GM19438 (cell line): ENCODE results near the gene LARP1.

ENCODE experiments used
- ATAC-seq: cut with Tn5 transposase; IDR thresholded peaks from one replicate; pipeline ENCODE4 v1.9.1; 2021; ENCODE audit warnings: low read depth; ENCODE audit not compliant: unreplicated experiment

LARP1 gene

DNA sequence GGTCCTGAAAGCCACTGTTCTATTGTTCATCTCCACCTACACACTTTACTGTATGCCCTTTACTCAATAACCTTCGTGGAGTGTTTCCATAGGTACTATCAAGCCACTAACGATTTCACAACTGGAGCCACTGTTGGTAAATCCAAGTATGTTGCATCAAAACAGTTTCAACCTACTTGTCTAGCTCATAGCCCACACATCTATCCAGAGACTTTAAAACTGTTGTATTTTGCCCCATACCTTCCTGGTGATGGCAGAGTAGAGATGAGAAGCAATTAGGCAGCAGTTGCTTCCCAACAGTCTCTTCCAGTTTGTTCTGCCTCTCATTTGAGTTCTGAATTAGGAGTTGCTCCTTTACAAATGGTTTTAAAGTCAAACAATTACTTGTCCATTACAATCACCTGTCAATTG lies 94.6 kb downstream of the LARP1 start:
- no peak for ATAC-seq

DNA sequence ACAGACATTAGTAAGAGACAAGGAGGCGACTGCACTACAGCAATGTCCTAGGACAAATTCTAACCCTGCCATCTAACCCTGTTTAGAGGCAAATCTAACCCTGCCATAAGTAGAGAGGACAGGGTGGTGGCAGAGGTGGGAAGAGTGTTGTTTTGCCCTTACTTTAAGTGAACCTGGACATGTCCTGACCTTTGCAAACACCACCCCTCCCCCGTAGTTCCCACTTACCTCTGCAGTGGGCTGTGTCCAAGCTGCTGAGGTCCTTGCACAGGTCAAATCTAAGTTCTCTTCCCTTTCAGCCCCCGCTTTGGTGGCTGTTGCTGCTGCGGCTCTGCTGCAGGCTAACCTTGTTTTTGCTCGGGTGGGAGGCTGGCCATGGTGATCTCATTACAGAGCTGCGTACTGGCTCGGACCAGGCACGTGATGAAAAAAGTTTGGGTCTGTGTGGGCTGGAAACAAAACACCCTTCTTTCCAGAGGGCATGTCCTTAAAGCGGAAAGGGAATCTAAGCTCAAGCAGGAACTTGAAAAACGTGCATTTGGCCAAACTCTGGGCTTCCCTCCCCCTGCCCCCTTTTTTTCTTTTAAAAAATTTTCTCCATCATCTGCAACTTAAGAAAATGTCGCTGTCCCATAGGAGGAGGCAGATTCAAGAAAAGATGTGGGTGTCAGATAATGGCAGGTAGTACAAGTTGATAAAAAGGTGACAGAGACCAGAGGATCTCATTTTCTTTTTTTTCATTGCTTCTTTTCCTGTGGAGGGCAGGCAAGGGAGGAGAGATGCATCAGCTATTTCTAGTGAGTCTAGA lies 95.3 kb downstream of the LARP1 start, which contains the start of gene FAXDC2:
TSS of gene FAXDC2 (minus strand) at position 349 of the 808 bp plus-strand sequence. CDS start 12,425 bp downstream, outside the sequence.
- no peak for ATAC-seq

DNA sequence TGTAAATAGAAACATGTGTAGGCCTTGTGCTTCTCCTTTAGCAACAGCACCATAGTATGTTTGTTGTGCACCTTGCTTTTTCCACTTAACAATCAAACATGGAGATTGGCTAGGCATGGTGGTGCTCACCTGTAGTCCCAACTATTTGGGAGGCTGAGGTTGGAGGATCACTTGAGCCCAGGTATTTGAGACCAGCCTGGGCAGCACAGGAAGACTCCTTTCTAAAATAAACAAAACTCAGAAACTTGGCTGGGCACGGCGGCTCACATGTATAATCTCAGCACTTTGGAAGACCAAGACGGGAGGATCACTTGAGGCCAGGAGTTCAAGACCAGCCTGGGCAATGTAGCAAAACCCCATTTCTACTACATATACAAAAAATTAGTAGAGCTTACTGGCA lies 96.2 kb downstream of the LARP1 start:
- ATAC-seq: no peak

DNA sequence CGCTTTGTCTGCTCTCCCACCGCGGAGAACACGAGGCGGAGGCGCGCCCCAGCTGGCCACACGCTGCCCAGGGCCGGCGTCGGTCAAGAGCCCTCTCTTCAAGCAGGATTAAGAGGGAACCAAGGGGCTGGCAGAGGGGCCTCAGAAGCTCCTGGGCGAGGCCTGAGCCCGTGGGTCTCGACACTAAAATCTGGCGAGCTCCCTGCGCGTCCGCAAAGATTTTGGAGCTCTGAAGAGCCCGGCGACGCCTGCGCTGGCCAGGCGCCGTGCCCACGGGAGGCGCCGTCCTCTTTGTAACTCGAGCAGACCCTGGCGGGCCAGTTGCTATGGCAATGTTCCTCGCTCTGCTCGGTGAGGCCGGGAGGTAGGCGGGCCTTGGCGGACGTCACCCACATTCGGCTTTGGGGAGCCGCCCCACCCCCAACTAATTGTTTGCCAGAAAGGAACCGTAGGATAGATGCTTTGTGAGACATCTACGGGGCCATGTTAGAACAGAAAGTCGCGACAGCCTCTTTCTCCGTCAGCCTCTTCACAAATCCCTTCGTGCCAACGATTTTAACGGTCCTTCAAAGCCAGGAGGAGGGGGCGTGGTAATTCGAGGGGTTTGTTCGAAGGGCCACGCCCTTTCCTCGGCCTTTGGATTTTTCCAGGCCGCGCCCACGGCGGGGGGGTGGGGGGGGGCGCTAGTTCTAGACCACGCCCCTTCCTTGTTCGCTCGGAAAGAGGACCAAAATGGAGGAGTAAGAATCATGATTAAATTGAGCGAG lies 102.5 kb downstream of the LARP1 start:
- ATAC-seq: peak; percentile 63

DNA sequence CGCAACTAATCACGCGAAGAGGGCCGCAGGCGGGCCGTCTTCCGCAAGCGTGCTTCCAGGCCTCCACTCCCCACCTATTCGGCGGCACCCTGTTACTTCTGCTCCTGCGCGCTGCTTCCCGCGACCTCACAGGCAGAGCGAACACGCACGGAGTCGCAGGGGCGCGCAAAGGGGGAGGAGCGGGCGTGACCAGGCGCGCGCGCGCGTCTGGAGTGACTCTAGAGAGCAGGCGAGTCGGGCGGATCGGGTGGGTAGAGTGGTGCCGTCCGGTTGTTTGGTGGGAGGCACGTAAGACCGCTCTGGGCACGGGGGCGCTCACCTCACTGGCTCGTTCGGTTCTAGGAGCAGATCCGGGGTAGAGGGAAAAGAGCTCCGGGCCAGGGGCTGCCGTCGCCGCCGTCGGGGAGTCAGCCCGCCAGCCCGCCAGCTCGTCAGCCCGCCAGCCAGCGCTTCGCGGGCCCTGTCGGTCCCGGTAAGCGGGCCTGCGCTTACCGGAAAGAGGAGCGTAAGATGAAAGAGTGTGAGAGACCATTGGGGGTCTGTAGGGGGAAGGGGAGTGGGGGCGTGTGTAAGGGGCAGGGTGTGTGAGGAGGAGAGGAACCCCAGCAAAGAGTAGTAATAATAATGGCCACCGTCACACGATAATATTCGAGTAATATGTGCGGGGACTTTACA lies 103.3 kb downstream of the LARP1 start, which contains the start of gene CNOT8:
TSS of gene CNOT8 (plus strand) at position 331 of the 675 bp plus-strand sequence. CDS start 4,652 bp downstream, outside the sequence.
- peak; percentile 73 for ATAC-seq

DNA sequence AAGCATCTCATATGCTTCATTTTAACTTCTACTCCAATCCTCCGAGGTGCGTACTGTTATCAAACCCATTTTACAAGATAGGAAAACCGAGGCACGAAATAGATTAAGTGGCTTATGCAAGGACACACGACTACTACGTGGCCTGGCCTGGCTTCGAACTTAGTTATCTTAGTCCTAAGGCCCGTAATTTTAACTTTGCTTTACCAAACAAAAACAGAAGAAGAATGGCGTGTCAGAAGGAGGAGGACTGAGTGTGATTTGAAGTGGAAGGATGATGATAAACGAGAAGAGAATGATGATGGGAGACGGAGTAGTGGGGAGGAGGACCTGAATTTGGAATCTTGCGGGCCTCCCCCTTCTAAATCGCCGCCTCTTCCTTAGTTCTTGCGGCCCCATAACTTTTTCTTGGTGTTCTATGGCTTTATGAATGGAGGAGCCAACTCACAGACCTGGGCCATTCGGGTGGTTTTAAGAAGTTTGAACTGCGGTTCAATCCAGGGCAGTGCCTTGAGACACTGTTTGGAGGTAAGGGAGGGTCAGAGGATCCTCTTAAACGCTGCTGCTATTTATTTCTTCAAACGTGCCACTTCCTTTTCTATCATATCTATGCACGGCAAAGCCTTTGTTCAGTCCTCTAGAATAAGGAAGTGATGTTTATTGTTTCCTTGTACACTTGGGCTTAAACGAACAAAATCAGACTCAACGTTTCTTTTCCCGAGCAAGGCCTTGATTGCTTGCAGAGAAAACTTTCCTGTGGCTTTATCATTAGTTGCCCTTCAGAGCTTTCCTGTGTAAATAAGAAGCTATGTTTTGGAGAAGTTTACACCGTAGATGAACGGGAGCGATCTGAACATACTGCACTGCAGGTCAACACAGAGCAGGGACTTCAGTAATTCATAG lies 104.0 kb downstream of the LARP1 start:
- no peak for ATAC-seq

DNA sequence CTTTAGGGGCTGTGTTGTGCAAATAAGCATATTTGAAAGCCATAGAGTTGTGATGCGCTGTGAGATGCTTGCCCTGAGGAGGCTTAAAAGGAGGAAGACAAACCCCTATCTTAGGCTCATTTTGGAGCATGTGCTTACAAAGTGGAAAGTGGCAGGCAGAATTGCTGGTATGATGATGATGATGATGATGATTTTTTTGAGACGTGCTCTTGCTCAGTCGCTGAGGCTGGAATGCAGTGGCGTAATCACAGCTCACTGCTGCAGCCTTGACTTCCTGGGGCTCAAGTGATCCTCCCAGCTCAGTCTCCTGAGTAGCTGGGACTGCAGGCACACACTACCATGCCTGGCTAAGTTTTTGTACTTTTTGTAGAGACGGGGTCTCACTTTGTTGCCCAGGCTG lies 104.9 kb downstream of the LARP1 start:
- ATAC-seq: no peak

DNA sequence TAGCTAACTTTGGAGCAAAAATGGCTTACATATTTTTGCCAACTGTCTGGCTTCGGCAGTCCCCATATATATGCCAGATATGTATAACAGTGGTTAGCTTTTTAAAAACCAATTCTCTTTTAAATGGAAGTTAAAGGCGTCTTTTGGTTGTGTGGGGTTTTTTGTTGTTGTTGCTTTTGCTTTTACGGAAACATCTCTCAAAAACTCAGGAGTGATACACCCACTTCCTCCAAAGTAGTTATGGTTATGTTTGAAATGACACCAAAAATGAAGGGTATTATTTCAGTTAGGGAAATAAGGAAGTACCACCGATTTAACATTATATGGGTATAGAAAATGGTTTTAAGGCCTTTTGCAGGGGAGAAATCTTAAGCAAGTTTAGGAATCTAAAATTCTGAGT lies 105.6 kb downstream of the LARP1 start:
- no peak for ATAC-seq

DNA sequence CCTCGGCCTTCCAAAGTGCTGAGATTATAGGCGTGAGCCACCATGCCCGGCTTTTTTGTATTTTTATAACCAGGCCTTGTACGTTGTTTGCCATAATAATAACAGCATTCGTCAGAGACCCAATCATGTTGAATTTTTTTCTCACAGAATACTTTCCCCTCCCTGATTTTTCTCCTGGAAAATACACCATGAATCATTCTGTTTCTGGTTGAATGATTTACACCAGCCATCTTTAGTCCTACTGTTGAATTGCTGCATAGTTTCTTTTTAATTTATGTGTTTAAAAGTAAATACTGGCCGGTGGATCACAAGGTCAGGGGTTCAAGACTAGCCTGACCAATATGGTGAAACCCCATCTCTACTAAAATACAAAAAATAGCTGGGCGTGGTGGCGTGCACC lies 106.8 kb downstream of the LARP1 start:
- no peak for ATAC-seq

DNA sequence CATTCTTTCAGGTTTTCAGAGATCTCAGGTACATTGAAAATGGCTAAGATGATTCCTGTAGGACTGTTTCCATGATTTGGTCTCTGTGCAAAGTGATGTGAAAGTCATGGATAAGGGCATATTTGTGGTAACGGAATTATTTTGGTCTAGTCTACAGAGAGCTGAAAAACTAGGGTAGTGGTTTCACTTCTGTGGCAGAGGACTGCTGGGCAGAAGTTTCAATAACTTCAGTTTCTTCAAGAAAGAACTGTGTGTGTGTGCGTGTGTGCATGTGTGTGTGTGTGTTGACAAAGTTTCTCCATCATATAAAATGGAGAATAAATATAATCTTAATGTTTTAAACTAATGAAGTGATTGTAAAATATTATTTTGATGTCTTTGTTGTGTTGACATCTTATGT lies 107.6 kb downstream of the LARP1 start:
- ATAC-seq: no peak

DNA sequence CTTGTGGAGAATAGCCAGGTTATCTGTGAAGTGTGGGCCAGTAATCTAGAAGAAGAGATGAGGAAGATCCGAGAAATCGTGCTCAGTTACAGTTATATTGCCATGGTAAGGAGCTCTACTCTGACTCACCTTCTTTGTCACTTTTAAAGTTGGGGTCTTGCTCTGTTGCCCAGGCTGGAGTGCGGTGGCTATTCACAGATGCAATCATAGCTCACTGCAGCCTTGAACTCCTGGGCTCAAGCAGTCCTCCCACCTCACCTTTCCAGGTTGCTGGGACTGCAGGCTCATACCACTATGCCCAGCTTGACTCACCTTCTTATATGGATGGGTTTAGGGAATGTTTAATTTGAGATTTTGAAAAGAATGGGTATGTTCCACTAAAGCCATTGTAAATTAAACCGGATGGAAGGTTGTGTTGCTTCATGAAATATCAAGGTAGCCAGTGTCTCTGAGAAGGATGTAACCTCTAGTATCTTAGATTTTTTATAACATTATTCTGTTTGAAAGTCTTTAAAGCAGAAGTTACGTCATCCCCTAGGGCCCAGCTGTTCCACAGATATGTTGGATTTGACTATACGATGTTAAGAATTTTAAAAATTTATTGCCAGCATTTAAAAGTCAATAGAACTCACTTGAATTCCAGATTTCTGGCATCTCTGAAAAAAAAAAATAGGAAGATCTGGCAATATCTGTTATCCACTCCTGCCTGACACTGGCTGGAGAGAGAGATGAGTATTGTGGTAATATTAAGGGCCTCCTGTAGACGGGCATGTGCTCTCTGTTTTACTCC lies 108.3 kb downstream of the LARP1 start:
- ATAC-seq: no peak

DNA sequence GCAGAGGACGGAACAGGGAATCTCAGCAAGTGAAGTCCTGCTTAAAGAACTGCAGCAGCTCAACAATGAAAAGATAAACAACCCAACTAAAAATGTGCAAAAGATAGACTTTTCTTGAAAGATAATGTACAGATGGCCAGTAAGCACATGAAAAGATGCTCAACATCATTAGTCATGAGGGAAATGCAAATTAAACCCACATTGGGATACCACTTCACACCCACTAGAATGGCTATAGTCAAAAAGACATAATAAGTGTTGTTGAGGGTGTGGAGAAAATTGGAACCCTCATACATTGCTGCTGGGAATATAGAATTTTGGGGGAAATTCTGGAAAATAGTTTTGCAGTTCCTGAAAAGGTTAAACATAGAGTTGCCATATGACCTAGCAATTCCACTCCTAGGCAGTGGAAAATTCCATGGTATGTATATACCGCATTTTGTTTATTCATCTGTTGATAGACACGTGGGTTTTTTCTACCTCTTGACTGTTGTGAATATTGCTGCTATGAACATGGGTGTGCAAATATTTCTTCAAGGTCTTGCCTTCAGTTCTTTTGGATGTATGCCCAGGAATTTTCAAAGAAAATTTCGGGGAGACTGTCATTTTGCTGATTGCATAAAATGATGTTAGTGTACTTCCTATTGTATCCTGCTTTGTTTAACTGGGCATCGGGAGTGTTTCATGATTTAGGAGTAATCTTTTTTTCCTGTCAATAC lies 110.4 kb downstream of the LARP1 start:
- ATAC-seq: no peak

DNA sequence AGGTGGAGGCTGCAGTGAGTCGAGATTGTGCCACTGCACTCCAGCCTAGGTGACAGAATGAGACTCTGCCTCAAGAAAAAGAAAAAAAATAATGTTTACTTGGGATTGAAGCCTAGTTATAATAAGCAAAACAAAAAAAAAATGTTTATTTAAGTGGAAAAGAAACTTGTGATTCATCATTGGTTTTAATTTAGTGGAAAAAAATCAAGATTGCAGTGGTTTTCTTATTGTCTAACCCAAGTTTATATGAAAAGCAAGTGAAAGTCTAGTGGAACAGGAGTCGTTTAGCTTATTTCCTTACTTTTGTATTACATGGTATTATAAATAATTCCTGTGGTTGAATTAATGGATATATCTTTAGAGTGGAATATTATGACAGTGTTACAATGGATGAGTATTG lies 111.7 kb downstream of the LARP1 start:
- ATAC-seq: no peak
